Measurements from ENCODE around the gene CTNND2.

- TF ChIP-seq SMC3 (IDR thresholded peaks at IDR 0.05; ENCODE audit: low read depth, low read length), result no peak
- TF ChIP-seq CTCF (IDR thresholded peaks at IDR 0.05), result no peak
- no peak for TF ChIP-seq JUND (IDR thresholded peaks at IDR 0.05)
- no peak for TF ChIP-seq USF2 (IDR thresholded peaks at IDR 0.05; ENCODE audit: borderline replicate concordance, low read depth, low read length)
- no peak for TF ChIP-seq EZH2phosphoT487 (IDR thresholded peaks at IDR 0.05; ENCODE audit: borderline replicate concordance, low read depth)
- no peak for TF ChIP-seq FOXM1 (IDR thresholded peaks at IDR 0.05; ENCODE audit: low read depth)
- TF ChIP-seq, protein P1, sequence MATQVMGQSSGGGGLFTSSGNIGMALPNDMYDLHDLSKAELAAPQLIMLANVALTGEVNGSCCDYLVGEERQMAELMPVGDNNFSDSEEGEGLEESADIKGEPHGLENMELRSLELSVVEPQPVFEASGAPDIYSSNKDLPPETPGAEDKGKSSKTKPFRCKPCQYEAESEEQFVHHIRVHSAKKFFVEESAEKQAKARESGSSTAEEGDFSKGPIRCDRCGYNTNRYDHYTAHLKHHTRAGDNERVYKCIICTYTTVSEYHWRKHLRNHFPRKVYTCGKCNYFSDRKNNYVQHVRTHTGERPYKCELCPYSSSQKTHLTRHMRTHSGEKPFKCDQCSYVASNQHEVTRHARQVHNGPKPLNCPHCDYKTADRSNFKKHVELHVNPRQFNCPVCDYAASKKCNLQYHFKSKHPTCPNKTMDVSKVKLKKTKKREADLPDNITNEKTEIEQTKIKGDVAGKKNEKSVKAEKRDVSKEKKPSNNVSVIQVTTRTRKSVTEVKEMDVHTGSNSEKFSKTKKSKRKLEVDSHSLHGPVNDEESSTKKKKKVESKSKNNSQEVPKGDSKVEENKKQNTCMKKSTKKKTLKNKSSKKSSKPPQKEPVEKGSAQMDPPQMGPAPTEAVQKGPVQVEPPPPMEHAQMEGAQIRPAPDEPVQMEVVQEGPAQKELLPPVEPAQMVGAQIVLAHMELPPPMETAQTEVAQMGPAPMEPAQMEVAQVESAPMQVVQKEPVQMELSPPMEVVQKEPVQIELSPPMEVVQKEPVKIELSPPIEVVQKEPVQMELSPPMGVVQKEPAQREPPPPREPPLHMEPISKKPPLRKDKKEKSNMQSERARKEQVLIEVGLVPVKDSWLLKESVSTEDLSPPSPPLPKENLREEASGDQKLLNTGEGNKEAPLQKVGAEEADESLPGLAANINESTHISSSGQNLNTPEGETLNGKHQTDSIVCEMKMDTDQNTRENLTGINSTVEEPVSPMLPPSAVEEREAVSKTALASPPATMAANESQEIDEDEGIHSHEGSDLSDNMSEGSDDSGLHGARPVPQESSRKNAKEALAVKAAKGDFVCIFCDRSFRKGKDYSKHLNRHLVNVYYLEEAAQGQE (IDR thresholded peaks at IDR 0.05; ENCODE audit: low read depth, low read length), result no peak
- no peak for TF ChIP-seq SIN3A (IDR thresholded peaks at IDR 0.05; ENCODE audit: borderline replicate concordance, low read depth, low read length)
- no peak for TF ChIP-seq POLR2AphosphoS5 (IDR thresholded peaks at IDR 0.05; ENCODE audit: low read depth, low read length)
- TF ChIP-seq, protein P2, sequence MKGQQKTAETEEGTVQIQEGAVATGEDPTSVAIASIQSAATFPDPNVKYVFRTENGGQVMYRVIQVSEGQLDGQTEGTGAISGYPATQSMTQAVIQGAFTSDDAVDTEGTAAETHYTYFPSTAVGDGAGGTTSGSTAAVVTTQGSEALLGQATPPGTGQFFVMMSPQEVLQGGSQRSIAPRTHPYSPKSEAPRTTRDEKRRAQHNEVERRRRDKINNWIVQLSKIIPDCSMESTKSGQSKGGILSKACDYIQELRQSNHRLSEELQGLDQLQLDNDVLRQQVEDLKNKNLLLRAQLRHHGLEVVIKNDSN (IDR thresholded peaks at IDR 0.05; ENCODE audit: borderline replicate concordance, low read depth), result no peak
- TF ChIP-seq, protein P3, sequence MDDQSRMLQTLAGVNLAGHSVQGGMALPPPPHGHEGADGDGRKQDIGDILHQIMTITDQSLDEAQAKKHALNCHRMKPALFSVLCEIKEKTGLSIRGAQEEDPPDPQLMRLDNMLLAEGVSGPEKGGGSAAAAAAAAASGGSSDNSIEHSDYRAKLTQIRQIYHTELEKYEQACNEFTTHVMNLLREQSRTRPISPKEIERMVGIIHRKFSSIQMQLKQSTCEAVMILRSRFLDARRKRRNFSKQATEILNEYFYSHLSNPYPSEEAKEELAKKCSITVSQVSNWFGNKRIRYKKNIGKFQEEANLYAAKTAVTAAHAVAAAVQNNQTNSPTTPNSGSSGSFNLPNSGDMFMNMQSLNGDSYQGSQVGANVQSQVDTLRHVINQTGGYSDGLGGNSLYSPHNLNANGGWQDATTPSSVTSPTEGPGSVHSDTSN (IDR thresholded peaks at IDR 0.05), result no peak
- no peak for TF ChIP-seq RXRA (IDR thresholded peaks at IDR 0.05; ENCODE audit: borderline replicate concordance, low read depth)
- no peak for TF ChIP-seq RAD21 (IDR thresholded peaks at IDR 0.05; ENCODE audit: low read length)
- TF ChIP-seq GABPA (IDR thresholded peaks at IDR 0.05; ENCODE audit: low read depth), result no peak
Observed at GRCh38 chr5:11104651-11105112, 799.6 kb downstream of the CTNND2 start.

Measured in SK-N-SH (cell line).